ENCODE results near the gene NCKAP5.

DNA sequence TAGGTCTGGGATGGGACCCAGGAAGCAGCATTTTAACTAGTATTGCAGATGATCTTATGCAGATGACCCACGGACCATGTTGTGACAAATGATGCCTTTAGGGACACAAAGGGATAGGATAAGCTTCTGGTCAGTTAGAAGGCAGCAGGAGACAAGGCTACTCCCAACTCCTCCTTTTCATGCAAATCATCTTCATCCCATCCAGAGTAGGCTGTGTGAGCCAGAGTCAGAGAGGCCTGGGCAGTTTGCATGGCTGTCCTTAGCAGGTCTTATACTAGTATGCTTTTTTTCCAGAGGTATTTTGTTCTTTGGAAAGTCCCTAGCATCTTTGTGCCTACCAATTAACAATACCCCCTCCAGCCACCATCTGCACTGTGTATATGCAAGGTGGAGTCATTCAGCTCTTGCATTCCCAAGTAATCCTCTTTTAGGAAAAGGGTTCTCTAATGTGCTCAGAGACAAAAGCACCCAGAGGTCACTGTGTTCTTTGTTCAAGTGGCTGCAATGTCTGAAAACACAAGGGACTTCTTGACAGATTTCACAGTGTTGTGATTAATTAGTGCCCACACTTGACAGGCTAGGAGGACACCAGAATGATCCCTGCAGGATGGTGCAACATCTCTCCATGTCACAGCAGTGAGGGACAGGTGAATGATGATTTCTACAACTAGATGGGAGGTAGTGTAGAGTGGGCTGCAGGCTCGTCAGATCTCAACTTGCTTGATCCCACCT lies 225.8 kb downstream of the NCKAP5 start:
- TF ChIP-seq, protein P1, sequence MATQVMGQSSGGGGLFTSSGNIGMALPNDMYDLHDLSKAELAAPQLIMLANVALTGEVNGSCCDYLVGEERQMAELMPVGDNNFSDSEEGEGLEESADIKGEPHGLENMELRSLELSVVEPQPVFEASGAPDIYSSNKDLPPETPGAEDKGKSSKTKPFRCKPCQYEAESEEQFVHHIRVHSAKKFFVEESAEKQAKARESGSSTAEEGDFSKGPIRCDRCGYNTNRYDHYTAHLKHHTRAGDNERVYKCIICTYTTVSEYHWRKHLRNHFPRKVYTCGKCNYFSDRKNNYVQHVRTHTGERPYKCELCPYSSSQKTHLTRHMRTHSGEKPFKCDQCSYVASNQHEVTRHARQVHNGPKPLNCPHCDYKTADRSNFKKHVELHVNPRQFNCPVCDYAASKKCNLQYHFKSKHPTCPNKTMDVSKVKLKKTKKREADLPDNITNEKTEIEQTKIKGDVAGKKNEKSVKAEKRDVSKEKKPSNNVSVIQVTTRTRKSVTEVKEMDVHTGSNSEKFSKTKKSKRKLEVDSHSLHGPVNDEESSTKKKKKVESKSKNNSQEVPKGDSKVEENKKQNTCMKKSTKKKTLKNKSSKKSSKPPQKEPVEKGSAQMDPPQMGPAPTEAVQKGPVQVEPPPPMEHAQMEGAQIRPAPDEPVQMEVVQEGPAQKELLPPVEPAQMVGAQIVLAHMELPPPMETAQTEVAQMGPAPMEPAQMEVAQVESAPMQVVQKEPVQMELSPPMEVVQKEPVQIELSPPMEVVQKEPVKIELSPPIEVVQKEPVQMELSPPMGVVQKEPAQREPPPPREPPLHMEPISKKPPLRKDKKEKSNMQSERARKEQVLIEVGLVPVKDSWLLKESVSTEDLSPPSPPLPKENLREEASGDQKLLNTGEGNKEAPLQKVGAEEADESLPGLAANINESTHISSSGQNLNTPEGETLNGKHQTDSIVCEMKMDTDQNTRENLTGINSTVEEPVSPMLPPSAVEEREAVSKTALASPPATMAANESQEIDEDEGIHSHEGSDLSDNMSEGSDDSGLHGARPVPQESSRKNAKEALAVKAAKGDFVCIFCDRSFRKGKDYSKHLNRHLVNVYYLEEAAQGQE (IDR thresholded peaks at IDR 0.05; ENCODE audit: insufficient read depth in 1 of 2, low read depth in 2 of 2, low read length in 2 of 2) = no peak
- TF ChIP-seq POLR2AphosphoS5 (IDR thresholded peaks at IDR 0.05; ENCODE audit: low read depth, low read length) = no peak

All from PFSK-1 (cell line).